Suprapubic skin (tissue), 4 donors: ENCODE data around the gene PTGIS. TPM values are rescaled to one million over a fixed set of nuclear protein-coding genes. Genes with fewer than 3 reads are reported as not detected.
A peak's percentile ranks its signal among the peaks of the same experiment; 100 is the strongest.

ENCODE experiments used
- DNase-seq, 2 donors: peaks; one replicate each; pipeline ENCODE4 v3.0.0-alpha.2; 2019; ENCODE audit warnings: low spot score in 2 of 2
- H3K27ac ChIP-seq: fragments of 200-600 bp; sonication (generic); one replicate; pipeline ENCODE4 v1.5.1; 2019
- H3K27me3 ChIP-seq: fragments of 200-600 bp; sonication (generic); one replicate; pipeline ENCODE4 v1.5.1; 2019
- H3K36me3 ChIP-seq: fragments of 200-600 bp; sonication (generic); one replicate; pipeline ENCODE4 v1.5.1; 2019
- H3K4me1 ChIP-seq: fragments of 200-600 bp; sonication (generic); one replicate; pipeline ENCODE4 v1.5.1; 2019
- H3K4me3 ChIP-seq: fragments of 200-600 bp; sonication (generic); one replicate; pipeline ENCODE4 v1.5.1; 2019; ENCODE audit warnings: mild to moderate bottlenecking
- H3K9me3 ChIP-seq: fragments of 200-600 bp; sonication (generic); one replicate; pipeline ENCODE4 v1.5.1; 2019
- EP300 ChIP-seq: sonication (generic); formaldehyde crosslinking; IDR thresholded peaks from one replicate; pipeline ENCODE4 v1.6.1; 2017; ENCODE audit warnings: antibody characterized with exemption
- POLR2A ChIP-seq, 2 donors: fragments of 450-650 bp; IDR thresholded peaks; one replicate each; pipeline ENCODE4 v1.6.1; 2017; ENCODE audit warnings: antibody characterized with exemption in 2 of 2, mild to moderate bottlenecking in 2 of 2, moderate library complexity in 2 of 2
- POLR2AphosphoS5 ChIP-seq, 3 donors: sonication (generic); formaldehyde crosslinking; IDR thresholded peaks; one replicate each; pipeline ENCODE4 v1.6.1; 2017; ENCODE audit warnings: antibody characterized with exemption in 3 of 3
- WGBS: methylation state at CpG from one replicate; pipeline ENCODE4 v1.1.5; 2018; 5-methylcytosine and 5-hydroxymethylcytosine counted together
- total RNA-seq, 4 donors: library from RNA; depleted of rRNA; stranded (reverse); fragments of >200 nt; gene quantifications; one replicate each; pipeline ENCODE4 v1.1.0, GENCODE V29; 2016
- TF ChIP-seq, protein P1 (sequence below), 2 donors: fragments of 200-600 bp in 1 of 2; fragments of 450-650 bp in 1 of 2; sonication (generic) in 1 of 2; IDR thresholded peaks; one replicate each; pipeline ENCODE4 v1.5.1; 2016 to 2019; ENCODE audit warnings: antibody characterized with exemption in 2 of 2, mild to moderate bottlenecking in 1 of 2, moderate library complexity in 1 of 2

The PTGIS gene
- total RNA-seq, 4 donors from 2014 or later = 4.3 to 14.4 (median 7.0) TPM

DNA sequence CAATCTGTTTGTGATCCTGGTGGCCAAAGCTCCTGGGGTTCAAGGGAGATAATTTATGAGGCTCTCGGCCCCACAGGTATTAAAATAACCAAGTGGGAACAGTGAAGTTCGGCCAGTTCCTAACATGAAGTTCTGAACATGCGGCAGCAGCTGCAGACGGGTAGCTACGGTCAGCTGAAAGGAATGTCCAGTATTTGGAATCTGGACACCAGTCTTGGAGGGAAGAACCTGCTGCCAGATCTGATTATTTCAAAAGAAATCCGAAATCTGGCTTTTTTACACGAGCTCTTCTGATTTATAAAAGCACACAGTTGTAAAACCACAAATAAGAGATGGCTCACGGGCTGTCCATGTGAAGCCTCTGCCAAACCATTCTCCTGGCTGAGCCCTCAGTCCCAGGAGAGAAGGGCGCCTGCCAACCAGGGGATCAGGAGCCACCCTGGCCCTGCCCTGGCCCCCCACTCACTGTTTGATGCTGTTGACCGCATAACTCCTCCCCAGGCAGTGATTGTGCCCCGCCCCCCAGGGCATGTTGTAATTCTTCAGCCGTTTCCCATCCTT lies 57.3 kb downstream of the PTGIS start:
- Histone ChIP-seq H3K4me3 (no peak overlapping the region), H3K36me3 (no peaks in the 10 kb centered on the region), H3K27ac (no peak overlapping the region), H3K4me1 (peaks cover 12% of the 10 kb centered on the region), H3K9me3 (no peaks in the 10 kb centered on the region), H3K27me3 (peaks cover 32% of the 10 kb centered on the region)
- peak; percentile 81 to 88 for DNase-seq
- 41% methylated on average over 12 of the region's 12 CpGs for WGBS
- TF ChIP-seq EP300 (no peak), POLR2A (IDR thresholded peaks at IDR 0.05) (no peak), POLR2AphosphoS5 (IDR thresholded peaks at IDR 0.05) (no peak)
- TF ChIP-seq, protein P1, sequence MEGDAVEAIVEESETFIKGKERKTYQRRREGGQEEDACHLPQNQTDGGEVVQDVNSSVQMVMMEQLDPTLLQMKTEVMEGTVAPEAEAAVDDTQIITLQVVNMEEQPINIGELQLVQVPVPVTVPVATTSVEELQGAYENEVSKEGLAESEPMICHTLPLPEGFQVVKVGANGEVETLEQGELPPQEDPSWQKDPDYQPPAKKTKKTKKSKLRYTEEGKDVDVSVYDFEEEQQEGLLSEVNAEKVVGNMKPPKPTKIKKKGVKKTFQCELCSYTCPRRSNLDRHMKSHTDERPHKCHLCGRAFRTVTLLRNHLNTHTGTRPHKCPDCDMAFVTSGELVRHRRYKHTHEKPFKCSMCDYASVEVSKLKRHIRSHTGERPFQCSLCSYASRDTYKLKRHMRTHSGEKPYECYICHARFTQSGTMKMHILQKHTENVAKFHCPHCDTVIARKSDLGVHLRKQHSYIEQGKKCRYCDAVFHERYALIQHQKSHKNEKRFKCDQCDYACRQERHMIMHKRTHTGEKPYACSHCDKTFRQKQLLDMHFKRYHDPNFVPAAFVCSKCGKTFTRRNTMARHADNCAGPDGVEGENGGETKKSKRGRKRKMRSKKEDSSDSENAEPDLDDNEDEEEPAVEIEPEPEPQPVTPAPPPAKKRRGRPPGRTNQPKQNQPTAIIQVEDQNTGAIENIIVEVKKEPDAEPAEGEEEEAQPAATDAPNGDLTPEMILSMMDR (IDR thresholded peaks at IDR 0.05) = no peak

DNA sequence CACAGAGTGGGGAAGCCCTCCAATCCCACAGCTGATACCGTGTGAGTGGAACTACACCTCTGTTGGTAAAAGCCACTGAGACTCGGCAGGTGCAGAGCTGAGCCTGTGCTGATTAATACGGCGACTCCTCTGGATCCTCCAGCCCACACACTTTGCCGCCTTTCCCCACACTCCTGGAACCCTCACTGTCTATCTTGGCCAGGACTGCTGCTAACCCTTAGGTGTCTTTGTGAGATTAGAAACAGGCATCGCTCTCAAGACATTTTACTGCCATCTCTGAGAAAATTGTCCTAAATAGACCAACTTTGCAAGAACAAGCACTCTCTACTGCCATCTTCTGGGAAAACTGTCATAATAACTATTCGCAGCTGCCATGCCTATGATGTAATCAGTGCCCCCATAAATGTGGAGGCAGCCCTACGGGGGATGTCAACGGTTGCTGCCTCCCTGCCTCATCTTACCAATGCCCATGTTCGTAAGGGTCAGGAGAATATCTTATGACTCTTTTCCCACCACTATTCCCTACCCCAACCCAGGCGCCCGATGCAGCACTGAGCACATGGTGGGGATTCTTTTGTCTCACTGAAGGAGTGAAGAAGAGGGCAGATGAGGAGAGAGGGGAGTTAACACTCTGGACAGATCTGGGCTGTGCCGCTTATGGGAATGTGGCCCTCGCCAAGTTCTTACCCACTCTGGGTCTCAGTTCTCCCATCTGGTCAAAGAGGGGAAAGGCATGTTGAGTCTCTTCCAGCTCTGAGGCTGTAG lies 59.3 kb downstream of the PTGIS start:
- peaks cover 28% of the 10 kb centered on the region for H3K27me3 ChIP-seq
- DNase-seq = no peak
- H3K9me3 ChIP-seq = no peaks in the 10 kb centered on the region
- no peak overlapping the region for H3K27ac ChIP-seq
- no peak overlapping the region for H3K4me3 ChIP-seq
- no peak for TF ChIP-seq POLR2AphosphoS5 (IDR thresholded peaks at IDR 0.05)
- TF ChIP-seq, protein P1 (IDR thresholded peaks at IDR 0.05) = peak in 1 of 2 donors; percentile 25
- no peaks in the 10 kb centered on the region for H3K36me3 ChIP-seq
- H3K4me1 ChIP-seq = peaks cover 12% of the 10 kb centered on the region
- 47% methylated on average over 14 of the region's 14 CpGs for WGBS

DNA sequence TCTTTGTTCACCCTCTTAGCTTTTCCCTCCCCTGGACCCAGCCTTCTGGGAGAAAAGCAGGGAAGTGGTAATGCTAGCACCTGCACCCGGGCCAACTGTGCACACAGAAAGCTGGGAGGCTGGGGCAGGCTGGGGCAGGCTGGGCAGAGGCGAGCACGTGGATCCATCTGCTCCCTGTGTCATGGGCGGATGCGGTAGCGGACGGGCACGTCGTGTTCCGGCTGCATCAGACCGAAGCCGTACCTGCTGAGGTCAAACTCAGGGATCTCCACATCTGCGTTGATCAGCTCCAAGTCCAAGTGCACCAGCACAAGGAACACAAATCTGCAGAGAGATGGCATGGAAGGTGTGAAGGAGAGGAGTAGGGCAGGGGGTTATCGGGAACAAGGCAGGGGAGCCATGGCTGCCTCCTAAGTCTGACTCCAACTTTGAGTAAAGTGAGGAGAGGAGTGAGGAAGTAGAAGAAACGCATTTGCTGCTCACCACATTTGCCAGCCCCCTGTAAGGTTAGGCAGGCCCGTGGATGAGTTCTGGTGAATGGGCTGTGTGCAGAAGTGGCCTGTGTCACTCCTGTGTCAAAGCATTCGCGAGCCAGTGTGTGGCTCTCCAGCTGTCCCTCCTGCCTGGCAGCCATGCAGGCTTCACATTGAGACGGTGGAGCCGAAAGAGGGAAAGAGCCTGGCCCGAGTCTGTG lies 60.0 kb downstream of the PTGIS start:
- H3K27ac ChIP-seq = no peak overlapping the region
- TF ChIP-seq POLR2AphosphoS5 (IDR thresholded peaks at IDR 0.05) = no peak
- no peak for TF ChIP-seq EP300
- no peak for TF ChIP-seq POLR2A (IDR thresholded peaks at IDR 0.05)
- TF ChIP-seq, protein P1 (IDR thresholded peaks at IDR 0.05) = no peak
- H3K27me3 ChIP-seq = peaks cover 20% of the 10 kb centered on the region
- peaks cover 12% of the 10 kb centered on the region for H3K4me1 ChIP-seq
- no peak for DNase-seq
- no peaks in the 10 kb centered on the region for H3K36me3 ChIP-seq
- 53% methylated on average over 21 of the region's 21 CpGs for WGBS
- H3K4me3 ChIP-seq = no peak overlapping the region
- H3K9me3 ChIP-seq = no peaks in the 10 kb centered on the region

DNA sequence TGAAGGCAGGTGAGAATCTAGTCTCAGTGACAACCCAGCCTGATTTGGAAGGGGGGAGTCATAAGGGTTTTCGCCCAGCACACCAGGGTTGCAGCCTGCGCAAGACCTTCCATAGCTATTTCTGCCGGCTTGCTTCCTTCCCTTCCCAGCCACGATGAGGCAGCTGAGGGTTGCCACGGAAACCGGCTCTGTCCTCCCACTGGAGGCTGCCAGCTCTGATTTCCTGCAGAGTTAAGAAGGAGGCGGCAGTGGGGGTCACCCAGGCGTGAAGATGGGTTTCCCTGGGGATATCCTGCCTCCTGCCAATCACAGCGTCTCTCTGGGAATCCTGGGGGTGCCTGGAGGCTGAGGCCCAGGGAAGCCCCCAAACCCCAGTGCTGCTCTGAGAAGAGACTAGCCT lies 62.4 kb downstream of the PTGIS start:
- Histone ChIP-seq H3K4me3 (no peak overlapping the region), H3K27me3 (peaks cover 12% of the 10 kb centered on the region), H3K36me3 (no peaks in the 10 kb centered on the region), H3K9me3 (no peaks in the 10 kb centered on the region), H3K4me1 (peaks cover 7% of the 10 kb centered on the region), H3K27ac (no peak overlapping the region)
- 51% methylated on average over 4 of the region's 9 CpGs for WGBS
- TF ChIP-seq, protein P1 (IDR thresholded peaks at IDR 0.05) = no peak
- no peak for TF ChIP-seq POLR2AphosphoS5 (IDR thresholded peaks at IDR 0.05)
- TF ChIP-seq EP300 = no peak
- TF ChIP-seq POLR2A (IDR thresholded peaks at IDR 0.05) = no peak
- no peak for DNase-seq

DNA sequence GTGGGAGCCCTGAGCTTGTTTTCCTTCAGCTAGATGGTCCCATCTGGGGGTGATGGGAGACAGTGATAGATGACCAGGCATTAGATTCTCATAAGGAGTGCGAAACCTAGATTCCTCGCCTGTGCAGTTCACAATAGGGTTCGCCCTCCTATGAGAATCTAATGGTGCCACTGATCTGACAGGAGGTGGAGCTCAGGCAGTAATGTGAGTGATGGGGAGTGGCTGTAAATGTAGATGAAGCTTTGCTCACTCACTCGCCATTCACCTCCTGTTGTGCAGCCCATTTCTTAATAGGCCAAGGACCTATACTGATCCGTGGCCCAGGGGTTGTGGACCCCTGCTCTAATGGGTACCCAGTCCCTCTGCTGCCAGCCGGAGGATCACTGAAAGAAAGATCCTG lies 64.8 kb downstream of the PTGIS start:
- peaks cover 3% of the 10 kb centered on the region for H3K4me1 ChIP-seq
- no peaks in the 10 kb centered on the region for H3K9me3 ChIP-seq
- no peak overlapping the region for H3K27ac ChIP-seq
- H3K4me3 ChIP-seq = no peak overlapping the region
- TF ChIP-seq EP300 (no peak), POLR2AphosphoS5 (IDR thresholded peaks at IDR 0.05) (no peak), POLR2A (IDR thresholded peaks at IDR 0.05) (no peak)
- TF ChIP-seq, protein P1 (IDR thresholded peaks at IDR 0.05) = no peak
- peaks cover 12% of the 10 kb centered on the region for H3K27me3 ChIP-seq
- DNase-seq = no peak
- no peaks in the 10 kb centered on the region for H3K36me3 ChIP-seq
- WGBS = 83% methylated on average over 6 of the region's 6 CpGs
